Small intestine (tissue), 7 donors: ENCODE results near the gene EGFL7. TPM values are rescaled to one million over a fixed set of nuclear protein-coding genes. Genes with fewer than 3 reads are reported as not detected.
"Not testable (repeated sequence)": the region's sequence is repeated elsewhere in the genome, so short reads cannot be mapped to it uniquely, and the experiment has no call there.

Source experiments
- DNase-seq, 2 donors: peaks; one replicate each; pipeline versions ENCODE4 v3.0.0 to v3.0.0-alpha.2; 2013
- FAIRE-seq: peaks from 2 replicates; lab custom pipeline; 2012; peaks lifted over from hg19 to GRCh38; lab: Jason Lieb, UNC
- H3K27ac ChIP-seq, 3 donors: one replicate each; pipeline ENCODE4 v1.5.1; 2013; ENCODE audit warnings: low read length in 2 of 3, mild to moderate bottlenecking in 2 of 3, control low read depth in 1 of 3, inconsistent platforms in 1 of 3, low read depth in 1 of 3, moderate library complexity in 1 of 3
- H3K27me3 ChIP-seq, 3 donors: one replicate each; pipeline ENCODE4 v1.6.1; 2013; ENCODE audit warnings: low read length in 3 of 3, inconsistent platforms in 1 of 3; ENCODE audit not compliant: control insufficient read depth in 3 of 3, insufficient read depth in 3 of 3
- H3K36me3 ChIP-seq, 3 donors: one replicate each; pipeline ENCODE4 v1.6.1; 2013; ENCODE audit warnings: low read length in 3 of 3, inconsistent platforms in 1 of 3, low read depth in 1 of 3, mild to moderate bottlenecking in 1 of 3, moderate library complexity in 1 of 3; ENCODE audit not compliant: control insufficient read depth in 3 of 3, insufficient read depth in 2 of 3
- H3K4me1 ChIP-seq, 3 donors: one replicate each; pipeline ENCODE4 v1.6.1; 2013; ENCODE audit warnings: low read length in 2 of 3, inconsistent platforms in 1 of 3, low read depth in 1 of 3, mild to moderate bottlenecking in 1 of 3, moderate library complexity in 1 of 3; ENCODE audit not compliant: control insufficient read depth in 3 of 3, insufficient read depth in 2 of 3
- H3K4me3 ChIP-seq, 3 donors: one replicate each; pipeline ENCODE4 v1.5.1; 2013; ENCODE audit warnings: low read length in 3 of 3, control low read depth in 1 of 3, inconsistent platforms in 1 of 3, low read depth in 1 of 3, mild to moderate bottlenecking in 1 of 3, moderate library complexity in 1 of 3
- H3K9me3 ChIP-seq, 2 donors: one replicate each; pipeline ENCODE4 v1.6.1; 2013; ENCODE audit warnings: low read depth in 1 of 2, low read length in 1 of 2; ENCODE audit not compliant: control insufficient read depth in 2 of 2, insufficient read depth in 1 of 2
- WGBS, 3 donors: extraction: QIAGEN DNeasy Blood & Tissue Kit; methylation state at CpG; one replicate each; pipeline ENCODE4 v1.1.7; 2013; 5-methylcytosine and 5-hydroxymethylcytosine counted together
- polyA plus RNA-seq, 4 donors: library from polyadenylated mRNA; stranded (reverse) in 3 of 4; unstranded in 1 of 4; fragments of 200-250 nt in 3 of 4; fragments of 120-200 nt in 1 of 4; gene quantifications; one replicate each; pipeline versions ENCODE4 v1.2.1 to v1.2.3, GENCODE V29; 2013
- donor health status: healthy with polysubstance abuse.
- donor health status: control.
- donor health status: control.
- donor health status: Bipolar disorder and iron deficiency.
- donor health status: healthy.

Gene EGFL7
- polyA plus RNA-seq, 4 donors, result 15.4 to 114 (median 34.6) TPM

DNA sequence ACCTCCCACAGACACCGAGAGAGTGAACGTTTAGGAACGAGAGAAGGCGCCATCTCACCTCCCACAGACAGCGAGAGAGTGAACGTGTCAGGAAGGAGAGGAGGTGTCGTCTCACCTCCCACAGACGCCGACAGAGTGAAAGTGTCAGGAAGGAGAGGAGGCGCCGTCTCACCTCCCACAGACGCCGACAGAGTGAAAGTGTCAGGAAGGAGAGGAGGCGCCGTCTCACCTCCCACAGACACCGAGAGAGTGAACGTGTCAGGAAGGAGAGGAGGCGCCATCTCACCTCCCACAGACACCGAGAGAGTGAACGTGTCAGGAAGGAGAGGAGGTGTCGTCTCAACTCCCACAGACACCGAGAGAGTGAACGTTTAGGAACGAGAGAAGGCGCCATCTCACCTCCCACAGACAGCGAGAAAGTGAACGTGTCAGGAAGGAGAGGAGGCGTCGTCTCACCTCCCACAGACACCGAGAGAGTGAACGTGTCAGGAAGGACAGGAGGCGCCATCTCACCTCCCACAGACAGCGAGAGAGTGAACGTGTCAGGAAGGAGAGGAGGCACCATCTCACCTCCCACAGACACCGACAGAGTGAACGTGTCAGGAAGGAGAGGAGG lies 30.1 kb upstream of the EGFL7 start:
- Histone ChIP-seq H3K4me1 (peaks cover 0 to 12% (median 0%) of the 10 kb centered on the region in 3 donors), H3K27me3 (peaks cover 0 to 45% (median 0%) of the 10 kb centered on the region in 3 donors)
- FAIRE-seq, H3K27ac ChIP-seq, H3K36me3 ChIP-seq, H3K9me3 ChIP-seq, DNase-seq, H3K4me3 ChIP-seq: not testable (repeated sequence)
- WGBS, 3 donors, result 68 to 82% (median 81%) methylated on average over 34 to 36 of the region's 36 CpGs

DNA sequence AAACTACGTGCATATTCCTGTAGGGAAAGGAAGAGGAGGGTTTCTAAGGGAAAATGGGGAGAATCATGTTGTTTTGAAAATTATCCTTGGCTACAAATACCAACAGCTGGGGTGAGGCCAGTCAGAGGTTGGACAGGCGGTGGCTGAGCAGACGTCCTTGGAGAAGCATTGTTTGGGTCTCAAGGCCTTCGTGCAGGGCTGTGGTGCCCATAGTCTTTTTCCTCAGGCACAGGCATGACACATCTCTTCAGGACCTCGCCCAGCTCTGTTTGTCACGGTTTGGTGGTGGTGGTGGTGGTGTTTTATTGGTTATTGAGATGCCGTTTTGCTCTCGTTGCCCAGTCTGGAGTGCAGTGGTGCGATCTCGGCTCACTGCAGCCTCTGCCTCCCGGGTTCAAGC lies 27.8 kb upstream of the EGFL7 start:
- FAIRE-seq (no peak), DNase-seq (no peak)
- H3K27me3 ChIP-seq, result peaks cover 0 to 24% (median 0%) of the 10 kb centered on the region in 3 donors
- H3K4me1 ChIP-seq, result peaks cover 0 to 7% (median 0%) of the 10 kb centered on the region in 3 donors
- H3K36me3 ChIP-seq, result no peaks in the 10 kb centered on the region
- no peak overlapping the region for H3K27ac ChIP-seq
- no peak overlapping the region for H3K4me3 ChIP-seq
- H3K9me3 ChIP-seq, result no peaks in the 10 kb centered on the region
- 61 to 70% (median 68%) methylated on average over 11 of the region's 11 CpGs for WGBS, 3 donors

DNA sequence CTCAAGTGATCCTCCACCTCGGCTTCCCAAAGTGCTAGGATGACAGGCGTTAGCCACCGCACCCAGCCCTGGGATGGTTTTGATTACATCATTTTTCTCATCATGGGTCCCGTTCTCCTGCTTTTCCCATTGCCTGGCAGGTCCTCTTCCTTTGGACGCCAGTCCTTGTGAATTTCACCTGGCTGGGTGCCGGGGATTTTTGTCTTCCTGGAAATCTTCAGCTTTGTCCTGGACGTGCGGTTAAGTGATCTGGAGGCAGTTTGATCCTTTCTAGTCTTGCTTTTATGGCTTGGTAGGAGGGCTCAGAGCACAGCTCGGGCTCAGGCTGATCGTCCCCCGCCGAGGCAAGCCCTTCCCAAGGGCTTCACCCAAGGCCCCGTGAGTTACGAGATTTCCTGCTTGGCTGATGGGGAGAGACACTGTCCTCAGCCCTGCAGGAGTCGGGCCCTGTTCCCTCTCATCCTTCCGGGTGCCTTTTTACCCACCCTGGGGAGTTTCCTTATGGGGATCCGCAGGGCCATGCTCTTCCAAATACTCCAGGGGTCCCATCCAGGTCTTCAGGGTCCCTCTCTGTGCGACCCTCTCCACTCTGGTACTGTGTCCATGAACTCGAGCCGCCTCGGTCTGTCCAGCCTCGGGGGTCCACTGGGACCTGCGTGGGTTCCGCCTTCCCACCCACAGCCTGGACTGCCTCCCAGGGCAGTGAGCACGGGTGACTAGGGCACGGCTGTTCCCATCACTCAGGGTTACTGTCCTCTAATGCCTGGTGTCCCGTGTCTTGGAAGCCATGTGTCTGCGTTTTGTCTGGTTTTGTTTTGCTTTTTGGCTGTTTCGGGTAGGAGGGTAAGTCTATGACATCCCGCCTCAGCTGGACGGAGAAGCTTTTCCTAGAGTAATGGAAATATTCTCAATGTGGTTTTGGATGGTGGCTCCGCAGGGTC lies 22.3 kb upstream of the EGFL7 start:
- no peak overlapping the region for H3K27ac ChIP-seq
- H3K4me3 ChIP-seq, result no peak overlapping the region
- H3K27me3 ChIP-seq, result peaks cover 0 to 28% (median 5%) of the 10 kb centered on the region in 3 donors
- H3K36me3 ChIP-seq, result no peaks in the 10 kb centered on the region
- WGBS, 3 donors, result 50 to 69% (median 62%) methylated on average over 32 of the region's 32 CpGs
- H3K9me3 ChIP-seq, result peaks cover 0 to 2% of the 10 kb centered on the region in 2 donors
- H3K4me1 ChIP-seq, result peaks cover 0 to 17% (median 0%) of the 10 kb centered on the region in 3 donors
- DNase-seq, result no peak
- no peak for FAIRE-seq

DNA sequence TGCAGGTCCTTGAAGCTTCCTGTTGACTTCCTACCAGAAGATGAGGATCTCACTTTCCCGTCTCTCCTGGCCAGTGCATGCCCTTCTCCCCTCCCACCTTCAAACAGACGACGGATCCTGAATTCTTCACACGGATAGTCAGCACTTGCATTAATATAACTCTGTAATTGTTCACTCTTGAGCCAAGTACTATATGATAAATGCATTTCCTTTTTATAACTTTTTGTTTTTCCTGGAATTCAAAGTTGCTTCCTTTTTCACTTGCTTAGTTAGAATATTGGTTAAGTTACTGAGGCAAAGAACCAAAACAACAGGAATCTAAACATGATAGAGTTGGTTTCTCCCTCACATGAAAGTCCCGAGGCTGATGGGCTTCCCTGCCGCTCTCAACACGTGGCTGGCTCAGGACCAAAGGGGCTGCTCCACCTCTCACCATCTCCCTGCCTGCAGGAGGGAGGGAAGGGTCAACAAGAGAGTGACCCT lies 20.2 kb upstream of the EGFL7 start:
- Histone ChIP-seq H3K27me3 (peaks cover 4 to 33% (median 10%) of the 10 kb centered on the region in 3 donors), H3K9me3 (peaks cover 0 to 2% of the 10 kb centered on the region in 2 donors), H3K27ac (no peak overlapping the region), H3K4me3 (no peak overlapping the region), H3K36me3 (no peaks in the 10 kb centered on the region), H3K4me1 (peaks cover 0 to 29% (median 0%) of the 10 kb centered on the region in 3 donors)
- FAIRE-seq (no peak), DNase-seq (no peak)
- WGBS, 3 donors, result 54 to 67% (median 57%) methylated on average over 7 of the region's 7 CpGs

DNA sequence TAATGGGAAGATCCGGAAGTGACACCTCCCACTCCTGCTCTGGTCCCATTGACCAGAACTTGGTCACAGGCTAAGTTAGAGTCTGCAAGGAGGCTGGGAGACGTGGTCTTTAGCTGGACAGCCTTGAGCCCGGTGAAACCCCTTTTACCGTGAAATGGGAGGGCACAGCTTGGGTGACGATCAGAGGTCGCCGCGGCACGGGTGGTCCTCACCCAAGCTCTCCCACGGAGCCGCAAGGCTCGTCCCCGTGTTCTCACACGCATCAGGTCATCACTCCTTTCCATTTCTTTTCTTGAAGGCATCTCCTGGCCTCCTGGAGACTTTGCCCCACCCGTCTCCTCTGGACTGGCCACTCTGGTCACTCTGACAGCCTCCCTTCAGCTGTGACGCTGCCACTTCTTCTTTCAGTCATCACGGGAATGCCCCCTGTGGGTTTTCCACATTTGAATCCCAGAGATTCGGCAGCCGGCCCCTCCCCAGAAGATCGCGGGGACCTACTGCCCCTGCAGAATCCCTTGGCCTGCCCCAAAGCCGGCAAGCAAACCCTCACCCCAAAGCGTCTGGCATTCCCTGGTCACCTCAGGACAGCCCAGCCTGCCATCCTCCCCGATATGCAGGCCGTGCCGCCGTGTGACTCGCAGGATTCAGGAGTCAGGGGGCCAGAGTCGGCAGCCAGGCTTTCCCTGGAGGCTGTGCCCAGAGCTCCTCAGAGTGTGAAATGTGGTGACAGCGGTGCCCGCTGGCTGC lies 18.9 kb upstream of the EGFL7 start:
- H3K27ac ChIP-seq, result peak overlapping the region in 1 of 3 donors; percentile 60
- no peak for DNase-seq
- H3K4me1 ChIP-seq, result peaks cover 0 to 29% (median 0%) of the 10 kb centered on the region in 3 donors
- no peaks in the 10 kb centered on the region for H3K36me3 ChIP-seq
- peaks cover 4 to 33% (median 10%) of the 10 kb centered on the region in 3 donors for H3K27me3 ChIP-seq
- H3K9me3 ChIP-seq, result peaks cover 0 to 2% of the 10 kb centered on the region in 2 donors
- no peak for FAIRE-seq
- 42 to 53% (median 47%) methylated on average over 31 of the region's 31 CpGs for WGBS, 3 donors
- no peak overlapping the region for H3K4me3 ChIP-seq

DNA sequence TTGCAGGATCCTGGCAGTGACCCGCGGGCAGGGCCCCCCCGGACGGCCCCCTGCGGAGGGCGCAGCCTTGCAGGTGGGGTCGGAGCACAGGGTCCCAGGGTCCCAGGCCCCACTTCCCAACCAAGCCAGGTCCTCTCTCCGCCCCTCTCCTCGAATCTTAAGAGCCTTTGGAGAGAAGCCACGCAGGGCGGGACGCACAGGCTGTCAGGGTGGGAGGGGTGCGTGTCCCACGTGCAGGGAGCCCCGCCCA lies 18.4 kb upstream of the EGFL7 start:
- WGBS, 3 donors, result 1 to 6% (median 1%) methylated on average over 13 to 15 of the region's 15 CpGs
- FAIRE-seq, result no peak
- Histone ChIP-seq H3K9me3 (peaks cover 0 to 2% of the 10 kb centered on the region in 2 donors), H3K27me3 (peaks cover 4 to 33% (median 10%) of the 10 kb centered on the region in 3 donors), H3K36me3 (no peaks in the 10 kb centered on the region), H3K4me1 (peaks cover 0 to 29% (median 0%) of the 10 kb centered on the region in 3 donors), H3K4me3 (no peak overlapping the region), H3K27ac (peak overlapping the region in 1 of 3 donors; percentile 73)
- DNase-seq, result peak in 1 of 2 donors; percentile 86

DNA sequence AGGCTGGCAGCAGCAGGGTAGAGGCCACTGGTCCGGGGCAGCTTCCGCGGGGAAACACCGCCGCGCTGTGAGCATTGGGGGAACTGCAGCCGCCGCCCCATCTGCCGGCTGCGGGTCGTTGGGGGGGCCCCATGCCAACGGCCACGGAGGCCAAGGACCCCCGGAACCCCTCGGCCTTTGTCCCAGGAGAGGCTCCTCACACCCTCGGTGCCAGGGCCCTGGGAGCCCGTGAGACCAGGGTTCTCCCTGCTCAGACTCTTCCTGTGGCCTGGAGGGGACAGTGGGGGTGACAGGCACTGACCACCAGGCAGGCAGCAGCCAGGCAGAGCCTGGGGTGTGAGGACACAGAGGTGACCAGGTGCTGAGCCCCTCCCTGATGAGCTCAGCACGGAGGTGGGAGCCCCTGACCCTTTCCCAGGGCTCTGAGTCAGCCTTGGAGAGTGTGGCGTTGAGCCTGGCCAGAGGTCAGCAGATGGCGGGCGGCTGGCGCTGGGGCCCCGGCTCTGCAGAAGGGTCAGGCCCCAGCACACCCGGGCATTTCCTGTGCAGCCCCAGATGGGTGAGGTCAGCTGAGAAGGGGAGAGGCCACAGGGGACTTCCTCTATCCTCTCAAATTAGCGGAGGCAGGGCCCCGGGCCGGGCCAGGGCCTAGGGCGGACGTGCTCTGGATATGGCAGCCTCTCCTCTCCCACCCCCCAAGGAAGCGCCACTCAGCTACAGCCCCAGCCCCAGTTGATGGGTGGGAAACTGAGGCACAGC lies 17.9 kb upstream of the EGFL7 start:
- Histone ChIP-seq H3K27me3 (peaks cover 4 to 32% (median 10%) of the 10 kb centered on the region in 3 donors), H3K4me3 (no peak overlapping the region), H3K36me3 (no peaks in the 10 kb centered on the region), H3K9me3 (peaks cover 0 to 2% of the 10 kb centered on the region in 2 donors), H3K27ac (peak overlapping the region in 2 of 3 donors; percentile 21 to 73), H3K4me1 (peaks cover 0 to 29% (median 0%) of the 10 kb centered on the region in 3 donors)
- peak in 1 of 2 donors; percentile 86 for DNase-seq
- WGBS, 3 donors, result 6 to 15% (median 11%) methylated on average over 22 to 30 of the region's 30 CpGs
- FAIRE-seq, result no peak
